Measurements from ENCODE around the gene DKKL1.
"Not testable (repeated sequence)": the region's sequence is repeated elsewhere in the genome, so short reads cannot be mapped to it uniquely, and the experiment has no call there.

DKKL1 gene

GRCh38 chr19:49362048-49362928 lies 1.4 kb upstream of the DKKL1 start, which contains the start of gene TEAD2:
TSS of gene TEAD2 (minus strand) at chr19:49362416. CDS start at chr19:49360075, 2,341 bp downstream.
- no peak for DNase-seq (ENCODE audit: low read depth in 2 of 2)

- no peak for DNase-seq (ENCODE audit: low read depth in 2 of 2)
Observed at GRCh38 chr19:49362929-49363267, 779 bp upstream of the DKKL1 start.

- no peak for DNase-seq (ENCODE audit: low read depth in 2 of 2)
Observed at GRCh38 chr19:49364083-49364737, 533 bp downstream of the DKKL1 start.

GRCh38 chr19:49366110-49366509 lies 2.4 kb downstream of the DKKL1 start:
- no peak for DNase-seq (ENCODE audit: low read depth in 2 of 2)

GRCh38 chr19:49368711-49369358 lies 5.2 kb downstream of the DKKL1 start:
- DNase-seq (ENCODE audit: low read depth in 2 of 2), result no peak

GRCh38 chr19:49371184-49371583 lies 7.5 kb downstream of the DKKL1 start:
- DNase-seq (ENCODE audit: low read depth in 2 of 2), result no peak

GRCh38 chr19:49373174-49373573 lies 9.5 kb downstream of the DKKL1 start:
- not testable (repeated sequence) for DNase-seq (ENCODE audit: low read depth in 2 of 2)

GRCh38 chr19:49374665-49375434 lies 11.2 kb downstream of the DKKL1 start:
- no peak for DNase-seq (ENCODE audit: low read depth in 2 of 2)

- DNase-seq (ENCODE audit: low read depth in 2 of 2), result no peak
Observed at GRCh38 chr19:49378512-49378911, 14.8 kb downstream of the DKKL1 start.

GRCh38 chr19:49380391-49380790 lies 16.7 kb downstream of the DKKL1 start:
- DNase-seq (ENCODE audit: low read depth in 2 of 2), result no peak

- no peak for DNase-seq (ENCODE audit: low read depth in 2 of 2)
Observed at GRCh38 chr19:49382639-49383038, 19.0 kb downstream of the DKKL1 start.

- no peak for DNase-seq (ENCODE audit: low read depth in 2 of 2)
Observed at GRCh38 chr19:49383599-49383998, 19.9 kb downstream of the DKKL1 start.

- peak; percentile 72 to 90 for DNase-seq (ENCODE audit: low read depth in 2 of 2)
Observed at GRCh38 chr19:49387936-49388372, 24.3 kb downstream of the DKKL1 start, which contains the start of gene KASH5. TSS of gene KASH5 (plus strand) at chr19:49388249. CDS start at chr19:49390884, 2,635 bp downstream.

GRCh38 chr19:49389406-49389805 lies 25.7 kb downstream of the DKKL1 start:
- no peak for DNase-seq (ENCODE audit: low read depth in 2 of 2)

GRCh38 chr19:49390131-49390928 lies 26.7 kb downstream of the DKKL1 start:
- no peak for DNase-seq (ENCODE audit: low read depth in 2 of 2)

- DNase-seq (ENCODE audit: low read depth in 2 of 2), result no peak
Observed at GRCh38 chr19:49390929-49391359, 27.3 kb downstream of the DKKL1 start.

GRCh38 chr19:49391581-49392399 lies 28.1 kb downstream of the DKKL1 start:
- peak; percentile 62 to 65 for DNase-seq (ENCODE audit: low read depth in 2 of 2)

GRCh38 chr19:49393881-49394280 lies 30.2 kb downstream of the DKKL1 start:
- no peak for DNase-seq (ENCODE audit: low read depth in 2 of 2)

- DNase-seq (ENCODE audit: low read depth in 2 of 2), result no peak
Observed at GRCh38 chr19:49395581-49396407, 32.1 kb downstream of the DKKL1 start.
